Measurements from ENCODE around the gene DOCK8. TPM values are rescaled to one million over a fixed set of nuclear protein-coding genes. Genes with fewer than 3 reads are reported as not detected.

Gene DOCK8
- total RNA-seq, 1 experiment from 2014 or later, result 0.37 TPM

DNA sequence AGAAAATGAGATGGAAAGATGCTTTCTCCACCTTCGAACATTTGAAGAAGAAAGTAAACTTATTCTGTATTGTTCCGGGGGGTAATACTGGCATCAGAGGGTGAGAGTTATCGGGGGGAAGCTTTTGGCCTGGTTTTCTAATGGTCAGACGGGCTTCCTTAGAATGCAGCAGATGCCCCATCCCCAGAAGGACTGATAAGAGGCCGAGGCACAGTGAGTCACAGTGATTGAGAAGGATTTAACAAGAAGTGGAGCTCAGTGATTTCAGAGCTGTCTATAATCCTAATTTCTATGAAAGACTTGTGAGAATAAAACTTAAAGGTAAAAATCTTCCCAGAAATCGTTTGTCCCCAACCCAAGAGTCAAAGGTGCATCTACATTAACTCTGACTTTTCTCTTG is 123.9 kb downstream of the DOCK8 start:
- POLR2A ChIA-PET, result no interaction called here
- CTCF ChIA-PET, result no interaction called here
- no peaks in the 10 kb centered on the region for H3K9me3 ChIP-seq (ENCODE audit: control insufficient read depth in 1 of 2, insufficient read depth in 1 of 2, low read depth in 1 of 2, low read length in 2 of 2)
- no peaks in the 10 kb centered on the region for H3K79me2 ChIP-seq (ENCODE audit: insufficient read depth, low read length)
- H3K4me2 ChIP-seq (ENCODE audit: low read length), result no peak overlapping the region
- no peak overlapping the region for H3K27ac ChIP-seq (ENCODE audit: low read depth, low read length)
- H2AFZ ChIP-seq (ENCODE audit: low read depth, low read length, poor library complexity, severe bottlenecking), result no peak overlapping the region
- H3K27me3 ChIP-seq (ENCODE audit: insufficient read depth, low read length), result peaks cover 2% of the 10 kb centered on the region; the same call in 1 of the 2 replicates
- intact Hi-C loops (cut with micrococcal nuclease), result no loop called here
- BruUV-seq (replicated peaks), result no TSS peak
- DNase-seq (ENCODE audit: low read depth, low spot score), result no peak
- H3K4me3 ChIP-seq (replicated peaks in 1 of 2; ENCODE audit: low read depth in 1 of 2, low read length in 2 of 2), result no peak overlapping the region
- ATAC-seq, result no peak
- H3K9me2 ChIP-seq (ENCODE audit: insufficient read depth), result no peaks in the 10 kb centered on the region
- RAD21 ChIA-PET (ENCODE audit: low non-redundant PET in 1 of 2, low total read pairs in 2 of 2, uncharacterized antibody in 2 of 2, unreplicated experiment in 2 of 2), result no interaction called here
- no peaks in the 10 kb centered on the region for H3K36me3 ChIP-seq (ENCODE audit: control insufficient read depth in 1 of 2, insufficient read depth in 2 of 2, low read length in 2 of 2)
- no peak for TF ChIP-seq EZH2phosphoT487 (IDR thresholded peaks at IDR 0.05; ENCODE audit: borderline replicate concordance)
- no peak for TF ChIP-seq FOSL1 (IDR thresholded peaks at IDR 0.05; ENCODE audit: low read depth)
- no peak for TF ChIP-seq SRF (IDR thresholded peaks at IDR 0.05; ENCODE audit: low read depth)
- TF ChIP-seq CEBPB (IDR thresholded peaks at IDR 0.05; ENCODE audit: low read depth), result no peak
- TF ChIP-seq EZH2 (IDR thresholded peaks at IDR 0.05), result no peak
- TF ChIP-seq RAD21 (IDR thresholded peaks at IDR 0.05; ENCODE audit: low read depth), result no peak
- TF ChIP-seq POLR2AphosphoS5 (IDR thresholded peaks at IDR 0.05; ENCODE audit: low read depth, low read length), result no peak
- TF ChIP-seq POLR2A (IDR thresholded peaks at IDR 0.05; ENCODE audit: borderline replicate concordance, extremely low read depth, insufficient read depth, insufficient read length), result no peak
- no peak overlapping the region for H3K9ac ChIP-seq (ENCODE audit: low read length)
- no peaks in the 10 kb centered on the region for H3K4me1 ChIP-seq (ENCODE audit: control insufficient read depth in 1 of 2, insufficient read depth in 2 of 2, low read length in 2 of 2)
- H4K20me1 ChIP-seq (ENCODE audit: insufficient read depth), result no peaks in the 10 kb centered on the region

GRCh38 chr9:341634-342421 is 127.2 kb downstream of the DOCK8 start:
- Histone ChIP-seq H3K9me2 (ENCODE audit: insufficient read depth) (no peaks in the 10 kb centered on the region), H3K79me2 (ENCODE audit: insufficient read depth, low read length) (no peaks in the 10 kb centered on the region), H3K9me3 (ENCODE audit: control insufficient read depth in 1 of 2, insufficient read depth in 1 of 2, low read depth in 1 of 2, low read length in 2 of 2) (no peaks in the 10 kb centered on the region), H3K27me3 (ENCODE audit: insufficient read depth, low read length) (peaks cover 6% of the 10 kb centered on the region; the same call in 1 of the 2 replicates), H2AFZ (ENCODE audit: low read depth, low read length, poor library complexity, severe bottlenecking) (no peak overlapping the region), H4K20me1 (ENCODE audit: insufficient read depth) (no peaks in the 10 kb centered on the region), H3K4me3 (replicated peaks in 1 of 2; ENCODE audit: low read depth in 1 of 2, low read length in 2 of 2) (no peak overlapping the region), H3K36me3 (ENCODE audit: control insufficient read depth in 1 of 2, insufficient read depth in 2 of 2, low read length in 2 of 2) (no peaks in the 10 kb centered on the region), H3K9ac (ENCODE audit: low read length) (no peak overlapping the region), H3K27ac (ENCODE audit: low read depth, low read length) (no peak overlapping the region), H3K4me2 (ENCODE audit: low read length) (no peak overlapping the region), H3K4me1 (ENCODE audit: control insufficient read depth in 1 of 2, insufficient read depth in 2 of 2, low read length in 2 of 2) (no peaks in the 10 kb centered on the region)
- TF ChIP-seq TCF7L2 (IDR thresholded peaks at IDR 0.05; ENCODE audit: borderline replicate concordance, extremely low read depth, insufficient read depth, insufficient read length), result no peak
- no peak for TF ChIP-seq EGR1 (IDR thresholded peaks at IDR 0.05; ENCODE audit: low read depth)
- no peak for TF ChIP-seq SRF (IDR thresholded peaks at IDR 0.05; ENCODE audit: low read depth)
- TF ChIP-seq CBX3 (IDR thresholded peaks at IDR 0.05; ENCODE audit: low read depth), result no peak
- no peak for TF ChIP-seq YY1 (IDR thresholded peaks at IDR 0.05; ENCODE audit: extremely low read depth, insufficient replicate concordance, low read depth, low read length)
- no peak for TF ChIP-seq ZNF274 (IDR thresholded peaks at IDR 0.05; ENCODE audit: low read depth, low read length)
- TF ChIP-seq, protein P1, sequence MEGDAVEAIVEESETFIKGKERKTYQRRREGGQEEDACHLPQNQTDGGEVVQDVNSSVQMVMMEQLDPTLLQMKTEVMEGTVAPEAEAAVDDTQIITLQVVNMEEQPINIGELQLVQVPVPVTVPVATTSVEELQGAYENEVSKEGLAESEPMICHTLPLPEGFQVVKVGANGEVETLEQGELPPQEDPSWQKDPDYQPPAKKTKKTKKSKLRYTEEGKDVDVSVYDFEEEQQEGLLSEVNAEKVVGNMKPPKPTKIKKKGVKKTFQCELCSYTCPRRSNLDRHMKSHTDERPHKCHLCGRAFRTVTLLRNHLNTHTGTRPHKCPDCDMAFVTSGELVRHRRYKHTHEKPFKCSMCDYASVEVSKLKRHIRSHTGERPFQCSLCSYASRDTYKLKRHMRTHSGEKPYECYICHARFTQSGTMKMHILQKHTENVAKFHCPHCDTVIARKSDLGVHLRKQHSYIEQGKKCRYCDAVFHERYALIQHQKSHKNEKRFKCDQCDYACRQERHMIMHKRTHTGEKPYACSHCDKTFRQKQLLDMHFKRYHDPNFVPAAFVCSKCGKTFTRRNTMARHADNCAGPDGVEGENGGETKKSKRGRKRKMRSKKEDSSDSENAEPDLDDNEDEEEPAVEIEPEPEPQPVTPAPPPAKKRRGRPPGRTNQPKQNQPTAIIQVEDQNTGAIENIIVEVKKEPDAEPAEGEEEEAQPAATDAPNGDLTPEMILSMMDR (IDR thresholded peaks at IDR 0.05 in 2 of 3, conservative IDR thresholded peaks at IDR 0.05 in 1 of 3; ENCODE audit: borderline replicate concordance in 1 of 3, insufficient read depth in 1 of 3, low read depth in 2 of 3, low read length in 2 of 3), result no peak
- no peak for TF ChIP-seq ZFX (IDR thresholded peaks at IDR 0.05)
- TF ChIP-seq FOSL1 (IDR thresholded peaks at IDR 0.05; ENCODE audit: low read depth), result no peak
- no peak for TF ChIP-seq POLR2AphosphoS5 (IDR thresholded peaks at IDR 0.05; ENCODE audit: low read depth, low read length)
- no peak for TF ChIP-seq ELF1 (IDR thresholded peaks at IDR 0.05; ENCODE audit: borderline replicate concordance, low read depth)
- TF ChIP-seq JUND (IDR thresholded peaks at IDR 0.05), result no peak
- intact Hi-C loops (cut with micrococcal nuclease), result no loop called here
- BruUV-seq (replicated peaks), result no TSS peak
- no peak for DNase-seq (ENCODE audit: low read depth, low spot score)
- ChIA-PET CTCF (interaction anchor here (1.4 kb wide), 1 partner anchor 663 kb away, joined by 3 read pairs; no protein-coding TSS in a partner anchor), RAD21 (ENCODE audit: low non-redundant PET in 1 of 2, low total read pairs in 2 of 2, uncharacterized antibody in 2 of 2, unreplicated experiment in 2 of 2) (no interaction called here), POLR2A (no interaction called here)
- ATAC-seq, result no peak

All from HCT116 (cell line).